ENCODE data around the gene THSD4. TPM values are rescaled to one million over a fixed set of nuclear protein-coding genes. Genes with fewer than 3 reads are reported as not detected.
A peak's percentile ranks its signal among the peaks of the same experiment; 100 is the strongest.

Gene THSD4
- total and polyA plus RNA-seq, 8 donors: 15.7 to 43.3 (median 19.1) TPM

DNA sequence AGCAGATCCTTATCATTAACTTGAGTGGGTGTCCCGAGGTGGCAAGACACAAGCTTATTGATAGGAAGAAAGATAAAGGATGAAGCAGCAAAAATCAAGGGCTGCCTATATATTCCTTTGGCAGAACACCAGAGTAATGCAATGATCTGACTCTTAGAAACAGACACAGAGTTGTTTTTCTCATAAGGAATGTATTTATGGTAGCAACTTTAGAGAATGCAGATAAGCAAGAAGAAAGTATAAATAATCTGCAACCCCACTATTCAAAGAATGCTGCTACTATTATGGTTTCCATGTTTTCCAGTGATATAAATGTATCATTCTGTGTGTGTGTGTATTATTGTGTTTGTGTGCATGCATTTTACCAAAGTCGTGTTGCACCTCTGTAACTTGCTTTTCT is 208.3 kb downstream of the THSD4 start:
- Histone ChIP-seq H3K36me3 (no peaks in the 10 kb centered on the region), H3K4me1 (peaks cover 0 to 7% of the 10 kb centered on the region in 2 donors), H3K4me3 (no peak overlapping the region), H3K9me3 (no peaks in the 10 kb centered on the region), H3K27ac (no peak overlapping the region), H3K27me3 (no peaks in the 10 kb centered on the region)
- TF ChIP-seq CTCF (IDR thresholded peaks at IDR 0.05): no peak
- intact Hi-C loops (cut with DNase I): no loop called here
- ATAC-seq (no peak), DNase-seq (peak in 2 of 4 donors; percentile 40 to 49)

- Histone ChIP-seq H3K36me3 (no peaks in the 10 kb centered on the region), H3K27ac (no peak overlapping the region), H3K4me3 (no peak overlapping the region), H3K9me3 (no peaks in the 10 kb centered on the region), H3K27me3 (no peaks in the 10 kb centered on the region), H3K4me1 (peaks cover 0 to 20% of the 10 kb centered on the region in 2 donors)
- TF ChIP-seq CTCF (IDR thresholded peaks at IDR 0.05): no peak
- intact Hi-C loops (cut with DNase I): no loop called here
- DNase-seq: no peak
- ATAC-seq: no peak
These were observed 210.2 kb downstream of the THSD4 start for GRCh38 chr15:71325481-71325880.

GRCh38 chr15:71328453-71328852 is 213.2 kb downstream of the THSD4 start:
- Histone ChIP-seq H3K9me3 (no peaks in the 10 kb centered on the region), H3K27ac (peak overlapping the region; percentile 7 to 18), H3K27me3 (no peaks in the 10 kb centered on the region), H3K36me3 (no peaks in the 10 kb centered on the region), H3K4me3 (no peak overlapping the region), H3K4me1 (peaks cover 0 to 23% of the 10 kb centered on the region in 2 donors)
- peak; percentile 17 for ATAC-seq
- intact Hi-C loops (cut with DNase I): no loop called here
- peak in 1 of 4 donors; percentile 25 for DNase-seq
- no peak for TF ChIP-seq CTCF (IDR thresholded peaks at IDR 0.05)

DNA sequence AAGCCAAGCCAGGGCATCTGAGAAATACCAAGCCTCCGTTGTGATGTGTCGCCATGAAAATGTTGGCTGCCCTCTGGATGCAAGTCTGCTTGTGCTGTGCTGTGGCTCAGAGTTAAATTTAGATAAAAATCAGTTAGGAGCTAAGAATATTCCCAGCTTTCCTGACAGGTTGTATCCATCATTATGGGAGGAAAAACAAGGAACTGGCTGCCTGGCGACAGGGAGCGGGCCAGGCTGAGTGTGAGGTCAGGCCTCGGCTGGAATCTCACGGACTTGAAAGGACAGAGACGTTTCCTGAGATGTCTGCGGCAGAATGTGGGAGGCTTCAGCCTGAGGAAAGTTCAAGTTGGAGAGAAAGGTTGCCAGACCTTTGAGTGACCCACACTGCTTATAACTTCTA is 213.8 kb downstream of the THSD4 start:
- intact Hi-C loops (cut with DNase I): no loop called here
- Histone ChIP-seq H3K9me3 (no peaks in the 10 kb centered on the region), H3K27me3 (no peaks in the 10 kb centered on the region), H3K4me1 (peaks cover 0 to 23% of the 10 kb centered on the region in 2 donors), H3K4me3 (no peak overlapping the region), H3K27ac (peak overlapping the region; percentile 7 to 18), H3K36me3 (no peaks in the 10 kb centered on the region)
- ATAC-seq: peak; percentile 56
- DNase-seq: peak in 3 of 4 donors; percentile 42 to 59 (median 47)
- no peak for TF ChIP-seq CTCF (IDR thresholded peaks at IDR 0.05)

- intact Hi-C loops (cut with DNase I): no loop called here
- ATAC-seq (peak; percentile 79), DNase-seq (peak in 1 of 4 donors; percentile 47)
- Histone ChIP-seq H3K9me3 (no peaks in the 10 kb centered on the region), H3K27me3 (no peaks in the 10 kb centered on the region), H3K4me1 (peaks cover 0 to 23% of the 10 kb centered on the region in 2 donors), H3K27ac (peak overlapping the region; percentile 7 to 18), H3K4me3 (no peak overlapping the region), H3K36me3 (no peaks in the 10 kb centered on the region)
- TF ChIP-seq CTCF (IDR thresholded peaks at IDR 0.05): no peak
These were observed 214.4 kb downstream of the THSD4 start for GRCh38 chr15:71329497-71330260.
